ENCODE data around the gene CXCR2.

GRCh38 chr2:218091746-218092145 lies 34.1 kb upstream of the CXCR2 start:
- TF ChIP-seq CTCF (IDR thresholded peaks at IDR 0.05; ENCODE audit: insufficient read depth, low read depth, low read length) = no peak
- TF ChIP-seq EZH2 (IDR thresholded peaks at IDR 0.05; ENCODE audit: insufficient read depth, low read length) = no peak

All from astrocyte (in vitro differentiated cells and primary cell).